Measurements from ENCODE around the gene DCTN2. TPM values are rescaled to one million over a fixed set of nuclear protein-coding genes. Genes with fewer than 3 reads are reported as not detected.
"Not testable (repeated sequence)": the region's sequence is repeated elsewhere in the genome, so short reads cannot be mapped to it uniquely, and the experiment has no call there.

The DCTN2 gene
- 105 TPM for total RNA-seq

GRCh38 chr12:57546438-57547287 lies at the start of gene DCTN2:
Gene DCTN2 (minus strand): TSS chr12:57547192. CDS start chr12:57547063, 129 bp downstream.
- peak; percentile 95 for ATAC-seq

GRCh38 chr12:57593187-57593586 lies 46.2 kb upstream of the DCTN2 start:
- no peak for ATAC-seq

DNA sequence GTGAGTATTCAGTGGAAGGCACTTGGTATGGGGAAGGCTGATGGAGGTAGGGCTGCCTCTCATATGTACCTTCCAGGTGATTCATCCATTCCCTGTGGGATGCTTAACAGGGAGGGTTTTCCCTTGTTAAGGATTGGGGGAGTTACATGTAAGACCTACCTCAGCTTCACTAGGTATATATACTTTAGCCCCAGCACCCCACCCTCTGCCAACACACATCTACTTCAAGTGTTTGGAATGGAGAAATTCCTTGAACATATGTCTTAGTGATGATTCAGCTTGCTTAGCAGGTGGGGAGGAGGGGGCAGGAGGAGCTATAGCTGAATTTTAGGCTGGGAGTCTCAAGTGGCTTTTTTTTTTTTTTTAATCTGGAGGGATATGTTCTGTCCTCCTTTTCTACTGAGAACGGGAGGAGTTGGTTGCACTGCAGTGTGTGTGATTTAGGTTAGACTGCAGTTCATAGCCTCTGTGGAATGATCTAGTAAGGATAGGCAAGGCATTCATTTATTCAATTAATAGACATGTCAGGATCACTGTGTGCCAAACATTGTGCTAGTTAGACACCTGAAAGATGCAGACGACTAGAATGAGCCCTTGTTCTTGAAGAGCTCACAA lies 45.7 kb upstream of the DCTN2 start:
- no peak for ATAC-seq

- ATAC-seq = no peak
Observed at GRCh38 chr12:57591782-57592325, 44.9 kb upstream of the DCTN2 start.

- peak; percentile 98 for ATAC-seq
Observed at GRCh38 chr12:57590864-57591781, 44.1 kb upstream of the DCTN2 start, which contains the start of gene PIP4K2C. Gene PIP4K2C (plus strand): TSS chr12:57591192. CDS start chr12:57591290, 98 bp downstream.

DNA sequence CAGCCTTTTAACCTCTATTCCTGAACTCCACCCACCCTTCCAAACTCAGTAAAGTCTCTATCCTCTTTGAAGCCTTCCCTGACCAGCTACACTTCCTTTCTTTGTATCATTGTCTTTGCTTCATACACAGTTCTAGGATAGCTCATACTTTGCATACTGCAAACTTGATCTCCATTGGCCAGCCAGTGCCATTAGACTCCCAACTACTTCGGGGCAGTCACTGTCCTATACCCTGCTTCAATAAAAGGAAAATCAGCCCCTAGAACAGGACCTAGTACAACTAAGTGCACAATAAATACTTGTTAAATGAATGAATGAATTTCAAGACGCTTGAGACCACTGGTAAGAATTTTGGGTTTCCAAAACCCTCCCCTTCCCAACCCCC lies 43.5 kb upstream of the DCTN2 start:
- ATAC-seq = no peak

- ATAC-seq = not testable (repeated sequence)
Observed at GRCh38 chr12:57588951-57589610, 42.1 kb upstream of the DCTN2 start.

- no peak for ATAC-seq
Observed at GRCh38 chr12:57586832-57587429, 39.9 kb upstream of the DCTN2 start.

GRCh38 chr12:57586128-57586527 lies 39.1 kb upstream of the DCTN2 start:
- ATAC-seq = no peak

DNA sequence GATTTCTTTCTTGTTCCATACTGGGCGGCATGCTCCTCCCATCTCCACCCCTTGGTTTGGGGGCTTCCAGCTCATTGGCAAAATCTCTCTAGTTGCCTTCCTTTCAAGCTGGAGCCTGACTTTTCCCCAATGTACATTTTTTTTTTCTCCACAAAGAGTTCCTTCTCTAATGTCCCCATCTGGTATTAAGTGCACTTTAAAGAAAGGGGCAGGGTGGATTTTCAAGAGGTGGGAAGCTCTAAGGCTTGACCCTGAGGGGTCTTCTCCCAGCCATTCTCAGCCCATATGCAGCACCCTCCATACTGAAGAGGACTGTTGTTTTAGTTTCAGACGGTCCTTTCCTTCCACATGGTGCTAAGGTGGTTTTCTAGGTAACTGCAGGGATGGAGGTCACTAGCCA lies 38.2 kb upstream of the DCTN2 start:
- no peak for ATAC-seq

DNA sequence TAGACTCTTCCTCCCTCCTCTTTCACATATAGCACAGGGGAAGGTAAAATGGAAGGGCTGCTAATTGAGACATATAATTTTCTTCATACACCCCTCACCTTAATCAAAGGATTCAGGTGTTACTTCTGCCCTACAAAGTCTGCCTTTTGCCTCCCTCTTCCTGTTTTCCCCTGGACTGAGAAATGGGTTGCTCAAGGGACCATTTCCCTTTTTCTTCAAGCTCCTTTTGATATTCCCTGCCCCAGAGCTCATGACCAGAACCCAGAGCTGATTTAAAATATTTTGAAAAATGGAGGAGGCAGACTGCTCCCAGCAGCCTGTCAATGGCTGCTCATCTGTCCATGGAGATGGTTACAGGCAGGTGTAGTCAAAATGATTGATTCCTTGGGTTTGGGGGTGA lies 37.7 kb upstream of the DCTN2 start:
- ATAC-seq = no peak

DNA sequence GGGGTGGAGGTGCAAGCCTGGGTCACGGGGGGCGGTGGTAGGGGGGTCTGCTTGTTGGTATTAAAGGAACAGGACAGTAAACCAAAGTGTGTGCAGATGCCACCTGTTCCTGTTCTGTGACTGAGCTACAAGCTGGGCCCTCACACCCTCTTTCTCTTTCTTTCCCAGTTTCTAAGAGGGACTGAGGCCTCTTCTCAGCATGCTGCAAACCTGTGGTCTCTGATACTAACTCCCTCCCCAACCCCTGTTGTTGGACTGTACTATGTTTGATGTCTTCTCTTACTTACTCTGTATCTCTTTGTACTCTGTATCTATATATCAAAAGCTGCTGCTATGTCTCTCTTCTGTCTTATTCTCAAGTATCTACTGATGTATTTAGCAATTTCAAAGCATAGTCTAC lies 37.1 kb upstream of the DCTN2 start:
- ATAC-seq = no peak

- peak; percentile 87 for ATAC-seq
Observed at GRCh38 chr12:57583008-57583831, 36.2 kb upstream of the DCTN2 start.

DNA sequence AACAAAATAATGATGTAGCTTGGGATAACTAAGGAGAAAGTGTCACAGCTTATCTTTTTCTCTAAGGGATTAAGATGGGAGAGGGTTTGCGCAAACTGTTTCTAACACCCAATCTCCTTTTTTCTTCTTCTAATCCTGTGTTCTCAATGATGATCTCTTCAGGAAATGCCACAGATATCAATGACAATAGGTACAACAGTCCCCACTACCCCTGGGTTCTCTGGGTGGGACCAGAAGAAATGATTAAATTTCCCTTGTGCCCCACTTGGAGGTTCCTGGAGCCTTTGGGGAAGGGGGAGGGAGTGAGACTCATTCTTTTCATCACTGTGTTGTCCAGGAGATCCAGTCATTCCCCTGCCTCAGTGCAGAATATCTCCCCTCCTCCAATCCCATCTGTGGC lies 35.4 kb upstream of the DCTN2 start:
- ATAC-seq = no peak

- ATAC-seq = no peak
Observed at GRCh38 chr12:57581802-57582201, 34.8 kb upstream of the DCTN2 start.

DNA sequence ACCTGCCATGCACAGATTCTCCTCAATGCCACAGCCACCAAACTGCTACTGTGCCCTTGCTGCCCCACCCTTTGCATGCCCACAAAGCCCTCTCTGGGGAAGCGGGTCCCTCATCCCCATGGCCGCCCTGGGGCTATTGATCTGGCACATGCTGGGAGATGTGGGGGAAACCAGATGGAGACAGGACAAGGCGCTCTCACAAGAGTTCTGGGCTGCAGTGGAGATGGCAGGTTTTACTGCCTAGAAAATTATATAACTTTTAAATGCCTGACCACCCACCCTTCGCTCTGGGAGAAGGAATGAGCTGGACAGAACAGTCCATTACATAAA lies 33.4 kb upstream of the DCTN2 start:
- no peak for ATAC-seq

DNA sequence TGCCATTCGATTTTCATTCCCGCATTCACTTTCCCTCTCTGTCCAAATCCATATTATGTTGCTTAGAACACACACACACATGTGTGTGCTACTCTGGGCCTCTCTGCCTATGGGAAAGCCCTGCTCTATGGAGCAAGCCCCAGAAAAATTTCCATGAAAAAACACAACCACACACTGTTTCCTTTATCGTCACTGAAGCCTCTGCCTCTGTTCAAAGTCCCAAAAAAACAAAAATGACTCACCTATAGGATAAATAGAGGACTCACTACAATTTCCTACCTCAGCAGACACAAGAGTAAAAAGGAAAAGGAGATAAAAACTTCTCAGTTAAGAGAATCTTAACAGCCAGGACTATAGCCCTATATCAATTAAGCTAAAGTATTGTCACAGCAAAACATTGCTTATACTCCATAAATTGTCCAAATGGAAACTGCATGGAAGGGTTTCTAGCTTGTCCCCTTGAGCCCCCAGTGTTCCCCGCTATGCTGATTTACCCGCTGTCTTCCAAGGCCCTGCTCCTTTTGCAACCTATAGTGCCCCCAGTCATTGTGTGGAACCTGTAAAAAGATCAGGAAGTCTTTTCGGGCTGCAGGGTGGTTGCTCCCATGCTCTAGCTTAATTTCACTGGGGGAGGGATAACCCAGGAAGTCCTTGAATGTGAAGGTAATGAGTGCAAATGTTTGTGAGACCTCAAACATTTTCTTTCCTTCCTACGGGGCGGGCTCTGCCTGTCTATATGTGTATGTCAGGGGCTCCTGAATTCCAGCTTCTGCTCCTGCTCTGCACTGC lies 32.9 kb upstream of the DCTN2 start:
- ATAC-seq = no peak

- ATAC-seq = no peak
Observed at GRCh38 chr12:57579011-57579410, 32.0 kb upstream of the DCTN2 start.

DNA sequence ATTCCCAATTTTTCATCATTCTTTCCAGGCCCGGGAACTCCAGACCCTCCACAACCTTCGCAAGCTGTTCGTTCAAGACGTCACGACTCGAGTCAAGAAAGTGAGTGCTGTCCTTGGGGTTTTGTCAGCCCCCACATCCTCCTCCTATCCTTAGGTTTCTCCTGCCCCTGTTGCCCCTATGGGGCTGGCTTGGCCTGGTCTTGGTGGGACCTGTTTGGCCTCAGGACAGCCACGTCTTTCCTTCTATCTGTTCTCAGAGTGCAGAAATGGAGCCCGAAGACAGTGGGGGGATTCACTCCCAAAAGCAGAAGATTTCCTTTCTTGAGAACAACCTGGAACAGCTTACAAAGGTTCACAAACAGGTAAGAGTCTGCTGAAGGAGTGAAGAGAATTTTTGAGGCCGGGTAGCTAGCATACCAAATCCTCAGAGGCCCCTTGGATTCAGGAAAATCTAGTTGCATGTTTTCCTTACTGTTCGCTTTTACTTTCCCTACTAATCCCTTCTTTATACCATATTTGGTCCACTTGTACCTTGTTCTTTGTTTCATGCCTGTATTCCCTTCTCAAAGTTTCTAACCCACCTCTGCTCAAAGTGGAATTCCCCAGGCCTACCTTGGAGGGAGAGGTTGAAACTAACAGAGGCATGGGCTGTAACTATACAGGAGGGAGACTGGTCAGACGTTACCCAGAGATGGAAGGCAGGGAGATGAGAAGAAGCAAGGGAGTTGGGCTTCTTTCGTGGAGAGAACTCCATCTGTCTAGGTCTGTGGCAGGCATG lies 31.2 kb upstream of the DCTN2 start:
- no peak for ATAC-seq

Data from esophagus mucosa (tissue), 1 donor.